Stimulated activated CD8-positive, alpha-beta memory T cell treated with anti-CD3 and anti-CD28 coated beads, Interleukin-4, amount 100 ng/mL, for 48 hours (primary cell): ENCODE results near the gene FCHSD1.

Source experiments
- DNase-seq: peaks from one replicate; pipeline ENCODE4 v3.0.0-alpha.2; 2020

FCHSD1 gene

DNA sequence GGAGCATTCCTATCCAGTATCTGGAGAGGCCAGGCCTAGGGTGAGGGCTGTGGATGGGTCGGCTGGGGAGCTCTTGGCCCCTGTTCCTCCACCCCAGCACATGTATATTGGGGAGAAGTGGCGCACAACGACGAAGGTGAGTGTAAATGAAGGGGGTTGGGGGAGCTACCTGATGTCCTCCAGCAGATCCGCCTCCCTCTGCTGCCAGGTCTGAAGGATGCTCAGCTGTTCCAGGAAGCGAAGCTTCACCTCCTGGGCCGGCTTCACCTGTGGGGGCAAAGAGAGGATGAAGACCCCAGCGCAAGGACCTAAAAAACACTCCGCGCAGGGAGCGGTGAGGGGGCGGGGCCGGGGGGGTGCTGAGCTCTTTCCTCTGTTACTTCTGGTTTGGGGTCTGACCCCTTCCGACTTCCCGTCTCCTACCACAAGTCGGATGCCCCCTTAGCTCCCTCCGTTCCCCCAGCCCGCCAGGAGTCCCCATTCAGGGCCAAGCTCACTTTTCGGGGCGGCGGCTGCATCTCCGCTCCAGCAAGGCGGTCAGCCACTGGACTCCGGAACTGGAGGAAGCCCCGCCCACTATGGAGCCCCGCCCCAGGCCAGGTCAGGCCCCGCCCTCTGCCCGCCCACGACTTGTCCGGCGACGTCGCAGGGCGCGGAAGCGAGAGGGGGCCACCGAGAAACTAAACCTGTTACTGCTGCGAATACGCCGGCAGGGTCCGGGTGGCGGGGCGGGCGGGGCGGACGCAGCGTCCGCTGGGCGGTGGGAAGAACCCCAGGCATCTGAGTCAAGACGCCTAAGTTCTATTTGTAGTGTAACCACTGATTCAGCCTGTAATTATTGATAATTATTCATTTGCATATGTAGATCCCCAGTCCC, at the start of gene FCHSD1:
TSS of gene FCHSD1 (minus strand) at position 568 of the 877 bp plus-strand sequence. CDS start at position 518, 50 bp downstream.
- peak; percentile 92 for DNase-seq

DNA sequence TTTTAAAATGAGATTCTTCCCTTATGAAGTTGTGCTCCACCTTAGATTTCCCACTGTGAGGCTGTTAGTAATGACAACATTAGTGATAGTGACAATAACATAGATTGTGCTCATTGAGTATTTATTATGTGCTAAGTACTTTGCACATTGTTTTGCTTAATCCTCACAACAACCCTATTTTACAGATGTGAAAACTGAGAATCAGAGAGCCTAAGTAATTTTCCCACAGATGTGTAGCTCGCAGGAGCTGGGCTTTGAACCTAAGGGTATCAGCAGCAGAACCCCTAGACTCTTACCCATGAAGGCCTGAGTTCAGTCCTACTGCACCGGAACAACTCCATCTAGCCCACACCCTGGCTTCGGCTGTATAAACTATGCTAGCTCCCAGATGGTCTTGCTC, 46.4 kb upstream of the FCHSD1 start:
- DNase-seq, result no peak

DNA sequence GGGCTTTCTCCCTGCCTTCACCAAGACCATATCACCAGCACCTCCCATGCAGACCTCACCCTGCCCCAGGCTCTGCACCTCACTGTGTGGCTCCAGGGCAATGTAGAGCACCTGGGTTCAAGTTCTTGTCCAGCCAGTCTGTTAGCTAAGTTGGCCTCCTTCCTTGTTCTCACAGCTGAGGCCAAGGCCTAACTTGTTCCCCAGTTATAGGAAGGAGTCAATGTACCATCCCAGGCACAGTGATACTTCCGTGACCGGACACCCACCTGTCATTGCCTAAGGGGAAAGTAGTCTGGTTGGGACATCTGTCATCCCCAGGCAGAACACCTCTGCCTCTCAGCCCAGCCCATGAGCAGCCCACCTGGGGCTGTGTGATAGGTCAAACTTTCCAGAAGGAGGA, 45.2 kb upstream of the FCHSD1 start:
- DNase-seq, result no peak

DNA sequence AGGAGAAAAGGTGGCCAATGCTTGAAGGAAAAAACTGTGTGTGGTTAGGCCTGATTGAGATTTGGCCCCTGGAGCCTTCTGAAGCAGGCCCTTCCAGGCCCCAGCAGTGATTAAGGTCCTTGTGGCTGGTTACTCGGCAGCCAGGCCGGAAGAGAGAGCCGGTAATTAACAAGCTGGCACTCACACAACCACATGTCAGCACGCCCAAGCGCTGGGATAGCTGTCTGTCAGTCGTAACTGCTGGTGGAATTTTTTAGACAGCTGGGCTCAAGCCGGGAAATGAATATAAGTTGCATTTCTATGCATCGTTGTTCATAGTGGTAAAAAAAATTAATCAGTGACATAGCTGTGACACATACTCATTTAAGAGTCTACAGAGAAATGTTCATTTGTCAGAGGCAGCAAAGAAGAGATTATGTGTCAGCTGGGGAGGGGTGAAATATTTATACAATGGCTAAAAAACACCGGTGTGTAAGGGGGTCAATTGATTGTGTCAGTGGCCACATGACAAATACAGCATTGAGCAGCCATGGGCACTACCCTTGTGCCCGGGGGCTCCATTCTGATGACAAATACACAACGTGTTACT, 44.5 kb upstream of the FCHSD1 start:
- DNase-seq, result no peak

DNA sequence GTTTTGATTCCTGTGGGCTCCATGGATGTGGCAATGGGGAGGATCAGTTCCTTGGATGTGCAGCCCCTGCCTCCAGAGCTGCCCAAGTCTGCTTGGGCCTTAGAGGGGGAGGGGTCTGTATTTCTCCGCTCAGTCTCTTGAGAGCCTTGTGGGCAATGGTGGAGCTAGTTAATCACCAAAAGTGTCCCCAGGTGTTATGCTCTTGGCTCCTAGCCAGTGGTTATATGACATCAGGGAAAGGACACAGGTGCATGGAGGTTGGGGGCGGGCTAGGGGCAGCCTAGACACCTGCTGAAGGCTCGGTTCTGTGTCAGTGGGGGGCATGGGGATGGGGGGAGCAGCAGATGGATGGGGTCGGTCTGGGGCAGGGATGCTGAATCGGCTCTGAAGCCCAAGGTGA, 43.3 kb upstream of the FCHSD1 start:
- DNase-seq, result no peak

DNA sequence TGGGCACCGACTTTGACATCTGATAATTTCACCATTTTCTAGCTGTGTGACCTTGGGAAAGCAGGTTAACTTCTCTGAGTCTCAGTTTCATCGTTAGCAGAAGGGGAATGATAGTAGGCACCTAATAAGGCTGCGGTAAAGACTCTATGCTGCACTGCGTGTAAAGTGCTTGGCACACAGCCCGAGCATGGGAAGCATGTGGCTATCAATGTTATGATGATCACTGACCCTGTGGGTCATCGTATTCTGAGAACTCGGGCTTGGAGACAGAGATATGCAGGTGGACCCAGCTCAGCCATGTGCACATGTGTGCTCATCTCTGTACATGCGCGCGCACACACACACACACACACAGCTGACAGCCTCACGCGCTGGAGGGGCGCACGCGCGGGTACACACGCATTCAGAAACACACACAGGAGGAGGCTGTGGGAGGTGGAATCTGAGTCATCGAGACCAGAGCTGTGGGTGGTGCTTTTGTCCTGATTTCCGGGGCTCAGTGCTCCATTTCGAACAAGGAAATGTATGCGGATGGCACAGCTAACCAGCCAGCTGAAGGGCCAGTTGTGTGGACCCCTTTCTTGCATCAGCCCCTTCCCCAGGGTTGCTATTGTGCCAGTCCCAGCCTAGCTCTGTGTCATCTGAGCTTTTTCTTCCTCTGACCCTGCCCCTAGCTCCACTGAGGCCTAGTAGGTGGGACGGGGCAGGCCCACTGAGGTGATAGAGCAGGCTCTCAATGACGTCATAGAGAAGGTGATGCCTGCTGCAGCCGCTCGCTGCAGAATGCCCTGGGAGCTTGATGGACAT, 41.9 kb upstream of the FCHSD1 start:
- peak; percentile 79 for DNase-seq

DNA sequence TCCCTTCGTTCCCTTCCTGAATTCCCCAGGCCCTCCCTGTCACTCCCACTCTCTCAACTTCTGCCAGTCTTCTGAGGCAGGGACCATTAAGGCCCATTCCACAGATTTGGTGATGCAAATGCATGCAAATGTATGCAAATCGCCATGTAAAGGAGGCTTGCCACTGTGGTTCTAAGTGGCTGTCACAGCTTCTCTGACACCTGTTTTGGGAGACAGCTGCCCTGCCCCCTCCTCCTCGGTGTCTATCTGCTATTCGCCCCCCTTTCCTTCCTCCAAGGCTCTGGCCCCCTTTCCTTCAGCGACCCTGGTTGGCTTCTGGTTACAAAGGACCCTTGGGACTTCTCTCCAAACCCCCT, 41.3 kb upstream of the FCHSD1 start:
- DNase-seq, result no peak

DNA sequence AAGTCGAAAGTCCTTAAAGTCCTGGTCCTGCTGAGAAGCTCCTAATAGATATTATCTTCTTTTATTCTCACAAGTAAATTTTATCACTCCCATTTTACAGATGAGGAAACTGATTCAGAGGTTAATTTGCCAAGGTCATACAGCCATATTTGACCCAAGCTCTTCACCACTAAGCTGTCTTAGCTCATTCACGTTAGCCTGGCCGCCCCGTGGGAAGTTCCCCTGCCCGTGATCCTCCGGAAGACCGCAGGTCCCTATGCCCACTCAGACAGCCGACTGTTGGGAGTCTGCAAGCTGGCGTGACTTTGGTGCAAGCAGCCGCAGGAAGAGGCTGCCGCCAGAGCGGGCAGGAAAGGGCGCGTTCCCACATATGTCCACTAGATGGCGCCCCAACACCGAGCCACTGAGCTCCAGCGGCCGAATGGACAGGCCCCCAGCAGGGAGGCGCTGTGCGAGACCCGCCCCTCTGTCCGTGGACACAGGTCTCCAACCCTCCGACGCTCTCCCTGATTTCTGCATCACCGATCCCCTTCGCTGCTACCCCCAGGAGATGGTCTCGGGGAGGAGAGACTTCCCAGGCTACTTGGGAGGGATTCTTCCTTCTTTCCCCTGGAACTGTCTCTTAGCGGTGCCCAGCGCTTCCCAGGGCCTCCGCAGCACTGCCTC, 40.8 kb upstream of the FCHSD1 start:
- DNase-seq, result peak; percentile 95

DNA sequence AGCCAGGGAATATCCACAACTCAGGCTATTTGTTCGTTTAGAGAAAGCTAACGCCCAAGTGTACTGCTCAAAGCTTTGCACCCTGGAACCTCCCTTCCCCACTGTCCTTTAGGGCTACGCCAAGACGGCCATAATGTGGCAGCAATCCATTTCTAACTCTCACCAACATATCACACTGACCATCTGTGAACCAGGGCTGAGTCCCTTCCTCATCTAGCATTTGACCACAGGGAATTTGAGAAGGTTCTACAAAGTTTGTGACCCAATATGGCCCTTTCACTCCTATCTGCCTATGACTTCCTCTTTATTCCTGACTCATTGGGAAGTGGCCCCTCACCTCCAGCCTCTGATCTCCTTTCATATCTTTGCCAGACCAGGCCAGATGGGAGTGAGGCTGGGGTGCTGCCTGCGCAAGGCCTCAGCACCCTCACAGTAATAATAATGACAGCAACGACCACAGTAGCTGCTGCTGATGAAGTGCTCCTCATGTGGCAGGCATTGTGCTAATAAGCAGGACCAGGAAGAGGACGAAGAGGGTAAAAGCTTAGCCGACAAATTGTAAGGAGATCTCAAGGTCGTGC, 40.2 kb upstream of the FCHSD1 start:
- no peak for DNase-seq

DNA sequence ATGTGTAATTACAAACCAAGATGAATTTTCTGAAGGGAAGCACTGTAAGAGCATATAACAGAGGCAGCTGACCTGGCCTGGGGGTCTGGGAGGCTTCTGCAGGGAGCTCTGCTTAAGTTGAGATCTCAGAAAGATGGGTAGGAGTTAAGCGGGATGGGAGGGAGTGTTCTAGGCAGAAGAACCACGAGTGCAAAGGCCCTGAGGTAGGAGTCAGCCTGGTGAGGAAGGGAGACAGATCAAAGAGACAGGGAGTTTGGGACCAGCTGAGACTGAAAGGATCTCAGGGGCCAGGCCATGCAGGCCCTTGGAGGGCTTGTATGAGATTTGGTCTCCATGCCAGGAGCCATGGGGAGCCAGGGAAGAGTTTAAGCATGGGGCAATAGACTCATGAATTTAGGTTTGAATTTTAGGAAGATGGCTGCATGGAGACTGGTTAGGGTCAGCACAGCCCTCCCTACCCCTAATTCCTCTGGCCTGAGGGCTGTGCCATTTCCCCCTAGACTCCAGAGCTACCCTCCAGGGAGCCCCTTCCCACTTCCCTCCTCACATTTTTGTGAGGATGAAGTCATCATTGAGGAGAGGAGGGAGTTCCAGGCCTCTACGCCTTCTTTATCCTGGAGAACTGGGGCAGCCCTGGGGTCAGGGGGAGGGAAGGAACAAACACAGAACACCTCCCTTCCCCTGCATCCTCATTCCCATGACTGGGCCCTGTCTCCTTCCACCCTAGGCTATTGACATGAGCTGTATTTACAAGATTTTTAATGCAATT, 35.6 kb upstream of the FCHSD1 start:
- no peak for DNase-seq

DNA sequence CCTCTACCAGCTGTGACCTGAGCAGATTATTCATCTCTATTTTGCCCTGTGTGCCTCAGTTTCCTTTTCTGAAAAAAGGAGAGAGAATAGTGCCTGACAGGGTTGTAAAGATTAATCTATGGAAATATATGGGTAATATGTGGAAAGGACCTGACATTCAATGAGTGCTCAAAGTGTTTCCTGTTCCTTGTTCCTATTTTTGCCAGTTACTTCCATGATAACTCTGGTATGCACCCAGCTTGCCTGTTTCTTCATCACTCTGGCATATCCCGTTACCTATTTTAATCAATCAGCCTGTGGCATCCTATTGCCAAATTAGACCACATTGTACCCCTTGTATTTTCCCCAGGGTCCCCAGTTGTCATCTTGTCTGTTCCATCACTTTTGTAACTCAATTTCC, 34.4 kb upstream of the FCHSD1 start:
- no peak for DNase-seq

DNA sequence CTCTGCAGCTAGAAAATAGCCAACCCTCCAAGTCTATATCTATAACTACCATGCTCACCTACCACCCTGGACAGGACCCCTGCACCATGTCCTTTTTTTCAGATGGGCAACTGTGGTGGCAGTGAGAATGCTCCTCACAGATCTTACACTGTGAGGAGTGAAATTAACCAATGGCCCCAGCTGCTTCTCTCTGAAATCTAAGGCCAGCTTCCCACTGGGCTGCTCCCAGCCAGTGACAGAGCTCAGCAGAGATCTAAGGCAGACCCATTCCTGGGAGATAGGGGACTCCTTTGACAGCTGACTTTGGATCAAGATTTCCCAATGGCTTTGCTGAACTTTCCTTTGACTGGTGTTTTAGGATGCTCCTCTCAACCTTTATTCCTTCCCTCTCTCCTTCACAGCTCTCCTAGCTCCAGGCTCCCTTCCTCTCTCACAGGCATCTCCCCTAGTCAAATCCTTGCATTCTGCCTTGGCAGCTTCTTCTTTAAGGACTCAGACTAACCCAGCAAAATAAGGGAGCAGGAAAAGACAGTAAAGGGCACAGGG, 32.5 kb upstream of the FCHSD1 start:
- DNase-seq, result no peak

DNA sequence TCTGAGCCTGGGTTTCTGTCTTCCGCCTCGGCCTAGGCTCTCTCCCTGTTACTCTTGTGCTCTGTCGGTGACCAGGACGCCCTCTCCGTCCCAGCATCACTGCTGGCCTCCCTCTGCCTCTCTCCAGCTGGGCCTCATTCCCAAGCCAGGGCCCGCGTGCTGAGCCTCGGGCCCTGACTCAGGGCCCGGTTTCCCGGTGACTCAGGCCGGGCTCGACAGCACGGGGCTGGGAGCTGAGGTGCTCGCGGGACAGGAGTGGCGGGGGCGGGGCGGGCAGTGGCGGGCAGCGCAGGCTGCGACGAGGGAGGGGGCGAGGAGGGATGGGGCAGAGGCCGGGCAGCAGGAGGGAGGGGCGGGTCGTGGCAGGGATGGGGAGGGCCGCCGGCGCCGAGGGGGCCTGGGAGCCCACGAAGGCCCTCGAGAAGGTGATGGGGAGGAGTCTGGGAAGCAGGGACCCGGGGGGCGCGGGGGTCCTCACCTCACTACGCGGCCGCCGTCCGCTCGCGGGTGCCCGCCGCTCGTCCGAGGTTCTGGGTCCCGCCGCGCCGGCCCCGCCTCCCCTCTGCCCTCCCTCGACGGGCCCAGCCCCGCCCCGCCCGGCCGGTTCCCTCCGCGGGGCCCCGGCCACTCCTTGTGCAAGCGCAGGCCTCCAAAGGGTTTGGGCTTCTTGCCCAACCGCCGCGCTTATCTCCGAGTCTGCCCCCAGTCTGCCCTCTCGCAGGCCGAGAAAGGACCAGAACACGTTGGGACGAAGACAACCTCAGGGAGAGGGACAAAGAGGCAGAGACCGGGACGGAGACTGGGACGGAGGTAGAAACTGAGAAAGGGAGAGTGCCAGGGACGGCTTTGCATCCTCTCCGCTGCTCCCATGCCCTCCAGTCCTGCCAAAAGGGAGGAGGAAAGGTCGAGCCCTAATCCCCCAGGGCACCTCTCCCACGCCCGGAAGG, 30.8 kb upstream of the FCHSD1 start, which contains the start of gene ARAP3:
TSS of gene ARAP3 (minus strand) at position 536 of the 947 bp plus-strand sequence. CDS start 1,744 bp downstream, outside the sequence.
- peak; percentile 64 for DNase-seq

DNA sequence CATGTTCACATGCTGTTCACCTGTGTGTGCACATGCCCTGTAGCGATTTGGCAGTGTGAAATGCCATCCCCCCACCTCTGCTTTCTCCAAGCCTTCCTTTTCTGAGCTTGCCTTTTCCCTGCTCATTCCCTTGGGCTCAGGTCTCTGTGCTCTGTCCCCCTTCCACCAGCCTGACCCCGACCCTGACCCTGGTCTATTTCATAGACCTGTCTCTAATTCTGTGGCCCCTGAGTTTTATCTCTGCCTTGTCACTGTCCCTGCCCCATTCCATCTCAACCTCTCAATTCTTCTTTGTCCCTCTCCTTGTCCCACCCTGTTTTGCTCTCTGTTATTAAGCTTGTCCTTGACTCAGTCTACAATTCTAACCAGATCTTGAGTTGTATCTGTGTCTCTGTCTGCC, 30.1 kb upstream of the FCHSD1 start:
- no peak for DNase-seq

DNA sequence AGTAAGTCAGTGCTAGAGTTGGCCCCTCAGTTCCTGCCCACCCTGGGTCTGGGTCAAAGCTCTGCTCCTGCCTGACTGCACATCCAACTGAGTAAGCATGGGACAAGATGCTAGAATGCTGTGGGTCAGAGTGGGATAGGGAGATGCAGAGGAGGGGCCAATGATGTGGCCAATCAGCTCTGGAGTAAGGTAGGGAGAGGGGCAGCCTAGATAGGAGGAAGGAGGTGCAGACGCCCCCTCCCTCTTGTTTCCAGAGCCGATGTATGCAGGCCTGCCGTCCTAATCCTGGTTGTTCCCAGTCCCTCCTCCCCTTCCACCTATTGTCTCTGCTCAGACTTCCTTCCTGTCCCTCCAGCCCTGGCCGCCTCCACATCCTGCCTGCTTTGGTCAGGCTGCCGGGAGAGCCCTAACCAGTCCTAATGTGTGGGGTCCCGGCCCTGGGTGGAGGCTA, 29.6 kb upstream of the FCHSD1 start:
- no peak for DNase-seq

DNA sequence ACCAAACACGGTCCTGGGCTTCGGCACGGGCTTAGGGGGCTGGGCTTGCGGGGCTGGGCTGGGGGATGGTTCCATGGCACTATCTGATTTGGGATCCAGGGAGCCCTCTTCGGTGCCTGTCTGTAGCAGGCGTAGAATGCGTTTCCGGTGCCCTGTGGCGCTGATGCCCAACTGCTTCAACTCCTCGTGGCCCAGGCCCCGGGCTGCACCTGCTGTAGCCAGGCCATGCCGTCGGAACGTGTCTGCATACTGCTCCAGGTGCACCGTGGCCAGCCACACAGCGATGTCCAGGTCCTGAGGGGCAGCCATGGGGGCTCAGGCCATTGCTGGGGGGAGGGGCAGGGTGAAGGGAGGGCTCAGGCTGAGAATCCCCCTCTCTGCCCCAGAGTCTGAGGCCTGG, 29.0 kb upstream of the FCHSD1 start:
- DNase-seq, result no peak

DNA sequence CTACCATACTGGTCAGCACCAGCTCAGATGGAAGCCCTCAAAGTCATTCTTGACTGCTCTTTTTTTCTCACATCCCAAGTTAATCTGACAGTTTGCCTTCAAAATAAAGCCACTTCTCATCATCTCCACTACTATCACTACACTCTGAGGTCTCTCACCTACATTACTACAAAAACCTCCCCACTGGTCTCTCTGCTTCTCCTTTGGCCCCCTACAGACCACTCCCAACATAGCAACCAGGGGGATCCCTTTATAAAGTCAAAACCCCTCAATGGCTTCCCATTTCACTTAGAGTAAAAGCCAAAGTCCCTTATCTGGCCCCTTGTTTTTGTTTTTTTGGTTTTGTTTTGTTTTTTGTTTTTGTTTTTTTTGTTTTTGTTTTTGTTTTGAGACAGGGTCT, 26.2 kb upstream of the FCHSD1 start:
- DNase-seq, result no peak

DNA sequence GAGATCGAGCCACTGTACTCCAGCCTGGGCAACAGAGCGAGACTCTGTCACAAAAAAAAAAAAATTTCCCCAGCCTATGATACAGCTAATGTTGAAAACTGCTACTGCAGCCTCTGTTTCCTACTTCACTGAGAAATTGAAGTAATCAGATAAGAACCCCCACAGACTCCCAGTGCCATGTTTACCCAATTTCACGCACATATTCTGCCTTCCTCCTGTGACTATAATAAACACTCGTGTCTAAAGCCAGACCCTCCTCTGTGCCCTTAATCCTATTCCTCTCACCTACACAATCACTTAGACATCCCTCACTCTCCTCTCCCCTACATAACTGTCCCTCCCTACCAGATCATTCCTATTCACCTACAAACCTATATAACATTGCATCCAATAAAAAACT, 24.5 kb upstream of the FCHSD1 start:
- no peak for DNase-seq

DNA sequence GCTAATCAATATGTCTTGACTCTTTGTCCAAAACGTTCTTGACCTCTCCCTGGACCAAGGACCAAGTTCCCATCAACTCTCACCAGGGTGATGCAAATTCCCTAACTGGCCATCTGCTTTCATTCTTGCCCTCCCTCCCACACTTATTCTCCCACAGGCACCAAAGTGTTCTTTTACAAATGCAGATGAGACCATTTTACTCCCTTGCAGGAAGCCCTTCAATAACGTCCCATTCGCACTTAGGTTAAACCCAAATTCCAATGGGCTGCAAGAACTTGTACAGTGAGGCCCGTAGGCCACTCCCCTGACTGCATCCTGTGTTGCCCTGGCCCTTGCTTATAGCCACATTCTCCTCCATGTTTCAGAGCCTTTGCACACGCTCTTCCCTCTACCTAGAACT, 23.5 kb upstream of the FCHSD1 start:
- DNase-seq, result no peak
